GM12891 (cell line): ENCODE data around the gene PLCB1.
A peak's percentile ranks its signal among the peaks of the same experiment; 100 is the strongest.

Source experiments
- DNase-seq: peaks from one replicate; pipeline ENCODE4 v3.0.0; 2011; ENCODE audit warnings: low spot score; ENCODE audit not compliant: insufficient read length
- FAIRE-seq: peaks from 2 replicates; lab custom pipeline; 2011; peaks lifted over from hg19 to GRCh38; lab: Jason Lieb, UNC
- PAX5 ChIP-seq: IDR thresholded peaks from 2 replicates; pipeline ENCODE4 v1.6.1; 2011; ENCODE audit warnings: low read length, moderate library complexity, mild to moderate bottlenecking; ENCODE audit not compliant: insufficient read depth, severe bottlenecking
- POLR2A ChIP-seq: IDR thresholded peaks from 2 replicates; pipeline ENCODE4 v1.6.1; 2011; ENCODE audit warnings: low read depth, low read length, control low read depth
- POLR2AphosphoS5 ChIP-seq: IDR thresholded peaks from 2 replicates; pipeline ENCODE4 v1.6.1; 2011; ENCODE audit warnings: low read depth, low read length, control low read depth
- POU2F2 ChIP-seq: IDR thresholded peaks from 2 replicates; pipeline ENCODE4 v1.6.1; 2011; ENCODE audit warnings: low read depth, mild to moderate bottlenecking, control low read depth, low read length, moderate library complexity
- SPI1 ChIP-seq: IDR thresholded peaks from 2 replicates; pipeline ENCODE4 v1.6.1; 2011; ENCODE audit warnings: low read depth, low read length, control low read depth
- TAF1 ChIP-seq: IDR thresholded peaks from 2 replicates; pipeline ENCODE4 v1.6.1; 2011; ENCODE audit warnings: low read depth, low read length, control low read depth

Gene PLCB1

GRCh38 chr20:8388141-8388540 lies 256.1 kb downstream of the PLCB1 start:
- no peak for FAIRE-seq
- TF ChIP-seq POU2F2, result no peak
- TF ChIP-seq POLR2AphosphoS5, result no peak
- no peak for TF ChIP-seq TAF1
- no peak for TF ChIP-seq SPI1
- TF ChIP-seq POLR2A, result no peak
- no peak for TF ChIP-seq PAX5
- no peak for DNase-seq

- TF ChIP-seq POLR2A, result no peak
- TF ChIP-seq POLR2AphosphoS5, result no peak
- no peak for TF ChIP-seq SPI1
- no peak for TF ChIP-seq TAF1
- TF ChIP-seq PAX5, result no peak
- TF ChIP-seq POU2F2, result no peak
- FAIRE-seq, result no peak
- no peak for DNase-seq
These were observed 256.6 kb downstream of the PLCB1 start for GRCh38 chr20:8388707-8389106.

GRCh38 chr20:8389381-8390036 lies 257.4 kb downstream of the PLCB1 start:
- peak; percentile 50 for FAIRE-seq
- TF ChIP-seq POLR2A (no peak), POU2F2 (no peak), POLR2AphosphoS5 (no peak), TAF1 (no peak)
- DNase-seq, result no peak

GRCh38 chr20:8390037-8390433 lies 258.0 kb downstream of the PLCB1 start:
- FAIRE-seq, result no peak
- TF ChIP-seq POU2F2 (no peak), TAF1 (no peak), PAX5 (no peak), POLR2AphosphoS5 (no peak), POLR2A (no peak), SPI1 (no peak)
- no peak for DNase-seq

- TF ChIP-seq PAX5, result no peak
- TF ChIP-seq POLR2A, result no peak
- no peak for DNase-seq
- FAIRE-seq, result no peak
These were observed 258.4 kb downstream of the PLCB1 start for GRCh38 chr20:8390500-8390899.

- FAIRE-seq (no peak), DNase-seq (no peak)
- TF ChIP-seq TAF1, result no peak
These were observed 261.3 kb downstream of the PLCB1 start for GRCh38 chr20:8393381-8393780.

- FAIRE-seq, result peak; percentile 48
- TF ChIP-seq POLR2AphosphoS5 (no peak), POLR2A (no peak), PAX5 (no peak), POU2F2 (no peak), SPI1 (no peak), TAF1 (no peak)
These were observed 262.4 kb downstream of the PLCB1 start for GRCh38 chr20:8394308-8394945.

GRCh38 chr20:8395956-8396355 lies 263.9 kb downstream of the PLCB1 start:
- TF ChIP-seq POLR2A (no peak), SPI1 (no peak), POLR2AphosphoS5 (no peak), PAX5 (no peak), POU2F2 (no peak), TAF1 (no peak)
- FAIRE-seq, result no peak
- DNase-seq, result no peak

More at GRCh38 chr20:8394308-8394945, 262.4 kb downstream of the PLCB1 start:
- no peak for DNase-seq

GRCh38 chr20:8398263-8399051 lies 266.4 kb downstream of the PLCB1 start:
- FAIRE-seq (no peak), DNase-seq (no peak)
- TF ChIP-seq POU2F2 (no peak), POLR2A (no peak), TAF1 (no peak), SPI1 (no peak), POLR2AphosphoS5 (no peak), PAX5 (no peak)

GRCh38 chr20:8399947-8400346 lies 267.9 kb downstream of the PLCB1 start:
- DNase-seq (no peak), FAIRE-seq (peak; percentile 86)
- no peak for TF ChIP-seq POU2F2
- no peak for TF ChIP-seq PAX5
- TF ChIP-seq TAF1, result no peak
- TF ChIP-seq SPI1, result peak; percentile 99
- no peak for TF ChIP-seq POLR2A
